Muscle layer of colon (tissue), 2 donors: Measurements from ENCODE around the gene MYOZ2.

ENCODE experiments used
- H3K27ac ChIP-seq: one replicate; pipeline ENCODE4 v1.7.0; 2013; ENCODE audit warnings: low read depth, mild to moderate bottlenecking, low read length, moderate library complexity
- H3K27me3 ChIP-seq, 2 donors: one replicate each; pipeline ENCODE4 v1.7.0; 2013; ENCODE audit warnings: low read length in 2 of 2, mild to moderate bottlenecking in 2 of 2; ENCODE audit not compliant: insufficient read depth in 2 of 2, control insufficient read depth in 1 of 2
- H3K36me3 ChIP-seq: one replicate; pipeline ENCODE4 v1.7.0; 2013; ENCODE audit warnings: mild to moderate bottlenecking, low read length; ENCODE audit not compliant: insufficient read depth
- H3K4me1 ChIP-seq: one replicate; pipeline ENCODE4 v1.7.0; 2013; ENCODE audit warnings: mild to moderate bottlenecking, low read length; ENCODE audit not compliant: insufficient read depth
- H3K4me3 ChIP-seq, 2 donors: one replicate each; pipeline ENCODE4 v1.7.0; 2013; ENCODE audit warnings: low read length in 2 of 2, low read depth in 1 of 2, mild to moderate bottlenecking in 1 of 2, moderate library complexity in 1 of 2
- H3K9ac ChIP-seq: one replicate; pipeline ENCODE4 v1.7.0; 2013; ENCODE audit warnings: low read length
- H3K9me3 ChIP-seq: one replicate; pipeline ENCODE4 v1.7.0; 2013; ENCODE audit warnings: mild to moderate bottlenecking, low read length
- donor health status: abdominal sarcoma.
- donor health status: Adenocarcinoma of cecum.

The MYOZ2 gene

DNA sequence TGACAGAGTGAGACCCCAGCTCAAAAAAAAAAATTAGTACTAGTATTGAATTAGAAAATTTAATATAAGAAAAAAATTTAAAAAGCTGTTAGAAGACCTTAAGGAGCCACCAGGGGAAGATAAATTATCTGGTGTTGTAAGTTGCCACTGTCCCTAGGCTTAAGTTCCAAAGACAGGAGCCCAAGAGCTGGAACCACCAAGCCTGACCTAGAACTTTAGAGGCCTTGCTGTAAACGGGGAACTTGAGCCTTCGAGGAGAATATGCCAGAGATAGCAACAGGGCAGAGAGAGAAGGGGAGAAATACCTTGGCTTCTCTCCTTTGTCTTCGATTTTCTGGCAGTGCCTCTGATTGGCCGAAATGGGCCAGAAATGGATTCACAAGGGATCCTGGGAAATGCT lies 85.8 kb downstream of the MYOZ2 start:
- Histone ChIP-seq H3K4me1 (no peaks in the 10 kb centered on the region), H3K4me3 (no peak overlapping the region), H3K27me3 (no peaks in the 10 kb centered on the region), H3K36me3 (no peaks in the 10 kb centered on the region), H3K9me3 (no peaks in the 10 kb centered on the region), H3K27ac (no peak overlapping the region), H3K9ac (no peak overlapping the region)

DNA sequence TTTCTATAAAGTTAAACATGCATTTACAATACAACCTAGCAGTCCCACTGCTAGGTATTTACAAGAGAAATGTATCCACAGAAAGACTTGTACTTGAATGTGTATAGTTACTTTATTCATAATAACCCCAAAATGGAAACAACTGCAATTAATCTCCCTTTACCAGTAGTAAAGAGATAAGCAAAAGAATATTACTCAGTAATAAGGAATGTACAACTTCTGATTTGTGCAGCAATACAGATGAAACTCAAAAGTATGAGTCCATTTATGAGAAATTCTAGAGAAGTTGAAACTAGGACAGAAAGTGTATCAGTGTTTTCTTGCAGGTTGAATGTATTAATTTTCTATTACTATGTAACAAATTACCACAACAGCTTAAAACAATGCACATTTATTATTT lies 92.1 kb downstream of the MYOZ2 start:
- H3K4me1 ChIP-seq, result no peaks in the 10 kb centered on the region
- no peak overlapping the region for H3K9ac ChIP-seq
- no peak overlapping the region for H3K4me3 ChIP-seq
- H3K36me3 ChIP-seq, result peaks cover 4% of the 10 kb centered on the region
- H3K27ac ChIP-seq, result no peak overlapping the region
- H3K27me3 ChIP-seq, result no peaks in the 10 kb centered on the region
- H3K9me3 ChIP-seq, result no peaks in the 10 kb centered on the region

DNA sequence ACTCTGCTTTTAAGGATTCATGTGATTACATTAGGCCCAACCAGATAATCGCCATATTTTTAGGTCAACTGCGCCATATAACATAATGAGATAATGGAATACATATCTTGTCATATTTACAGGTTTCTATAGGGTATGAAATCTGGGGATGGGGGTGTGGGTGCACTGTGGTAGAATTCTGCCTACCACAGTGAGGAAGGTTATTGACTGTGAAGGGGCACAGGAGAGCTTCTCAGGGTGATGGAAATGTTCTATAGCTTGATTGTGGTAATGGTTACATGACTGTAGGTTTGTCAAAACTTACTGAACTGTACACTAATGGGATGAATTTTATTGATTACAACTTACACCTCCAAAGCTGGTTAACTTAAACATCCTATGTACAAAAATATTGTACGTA lies 92.8 kb downstream of the MYOZ2 start:
- Histone ChIP-seq H3K9me3 (no peaks in the 10 kb centered on the region), H3K4me3 (no peak overlapping the region), H3K27me3 (no peaks in the 10 kb centered on the region), H3K27ac (no peak overlapping the region), H3K4me1 (no peaks in the 10 kb centered on the region), H3K9ac (no peak overlapping the region), H3K36me3 (peaks cover 4% of the 10 kb centered on the region)

DNA sequence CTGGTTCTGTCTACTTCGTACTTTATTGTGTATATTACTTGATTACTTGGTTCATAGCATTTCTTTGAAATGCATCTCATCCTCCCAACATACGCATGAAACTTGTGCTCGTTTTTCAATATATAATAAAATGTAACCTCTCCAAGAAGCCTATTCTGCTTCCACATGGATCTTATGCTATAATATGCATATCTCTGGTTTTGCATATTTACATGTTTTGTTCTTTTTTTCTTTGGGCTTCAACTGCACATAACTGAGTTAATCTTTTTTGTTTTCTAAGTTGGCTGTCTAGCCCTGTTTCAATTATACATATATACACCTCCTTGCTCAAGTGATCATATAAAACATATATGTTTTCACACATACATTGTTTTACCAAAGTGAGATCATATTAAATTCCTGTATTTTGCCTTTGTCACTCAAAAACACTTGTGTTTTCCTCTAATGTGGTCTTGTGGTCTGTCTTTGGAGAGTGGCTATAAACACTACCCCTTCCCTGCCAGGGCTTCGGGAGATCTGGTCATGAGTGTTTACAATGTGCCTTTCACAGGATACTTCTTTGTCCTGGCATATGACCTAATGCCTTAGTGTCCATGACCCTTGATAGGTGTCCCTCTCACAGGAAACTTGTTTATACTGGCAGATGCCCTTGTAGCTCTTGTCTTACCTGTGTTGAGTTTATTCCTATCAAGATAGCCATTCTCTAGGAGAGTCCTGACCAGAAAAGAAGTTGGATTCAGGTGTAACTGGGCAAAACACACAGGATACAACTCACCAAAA lies 94.5 kb downstream of the MYOZ2 start:
- H3K27ac ChIP-seq, result no peak overlapping the region
- H3K27me3 ChIP-seq, result no peaks in the 10 kb centered on the region
- peaks cover 6% of the 10 kb centered on the region for H3K4me1 ChIP-seq
- H3K36me3 ChIP-seq, result peaks cover 4% of the 10 kb centered on the region
- no peak overlapping the region for H3K4me3 ChIP-seq
- no peaks in the 10 kb centered on the region for H3K9me3 ChIP-seq
- no peak overlapping the region for H3K9ac ChIP-seq

DNA sequence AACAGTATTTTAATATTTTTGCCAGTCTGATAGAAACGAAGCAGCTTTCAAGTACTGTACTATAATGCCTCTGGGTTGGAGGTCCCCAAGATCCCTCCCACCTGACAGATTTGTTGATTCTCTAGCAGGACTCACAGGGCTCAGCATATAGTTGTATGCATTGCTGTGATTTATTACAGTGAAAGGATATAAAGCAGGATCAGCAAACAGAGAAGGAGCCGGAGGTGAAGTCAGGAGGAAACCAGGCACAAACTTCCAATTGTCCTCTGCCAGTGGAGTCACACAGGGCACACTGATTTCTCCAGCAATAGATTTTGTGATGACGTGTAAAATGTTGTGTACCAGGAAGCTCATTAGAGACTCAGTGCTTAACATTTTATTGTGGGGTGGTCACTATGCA lies 95.9 kb downstream of the MYOZ2 start:
- H3K27me3 ChIP-seq, result no peaks in the 10 kb centered on the region
- peaks cover 6% of the 10 kb centered on the region for H3K4me1 ChIP-seq
- H3K4me3 ChIP-seq, result no peak overlapping the region
- no peak overlapping the region for H3K9ac ChIP-seq
- H3K36me3 ChIP-seq, result peaks cover 4% of the 10 kb centered on the region
- H3K9me3 ChIP-seq, result no peaks in the 10 kb centered on the region
- no peak overlapping the region for H3K27ac ChIP-seq

DNA sequence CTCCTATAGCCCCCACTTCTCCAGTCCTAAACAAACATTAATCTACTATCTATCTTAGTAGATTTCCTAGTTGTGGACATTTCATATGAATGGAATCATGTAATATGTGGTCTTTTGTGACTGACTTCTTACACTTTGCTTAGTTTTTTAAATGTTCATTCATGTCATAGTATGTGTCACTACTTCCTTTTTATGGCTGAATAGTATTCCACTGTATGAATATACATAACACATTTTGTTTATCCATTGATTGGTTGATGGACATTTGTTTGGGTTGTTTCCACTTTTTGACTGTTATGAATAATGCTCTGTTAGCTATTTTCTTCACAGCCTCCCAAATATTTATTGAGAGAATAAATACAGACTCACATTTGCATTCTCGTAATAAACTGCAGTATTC lies 96.7 kb downstream of the MYOZ2 start:
- Histone ChIP-seq H3K27ac (no peak overlapping the region), H3K27me3 (no peaks in the 10 kb centered on the region), H3K36me3 (peaks cover 4% of the 10 kb centered on the region), H3K9me3 (no peaks in the 10 kb centered on the region), H3K9ac (no peak overlapping the region), H3K4me1 (peaks cover 6% of the 10 kb centered on the region), H3K4me3 (no peak overlapping the region)

DNA sequence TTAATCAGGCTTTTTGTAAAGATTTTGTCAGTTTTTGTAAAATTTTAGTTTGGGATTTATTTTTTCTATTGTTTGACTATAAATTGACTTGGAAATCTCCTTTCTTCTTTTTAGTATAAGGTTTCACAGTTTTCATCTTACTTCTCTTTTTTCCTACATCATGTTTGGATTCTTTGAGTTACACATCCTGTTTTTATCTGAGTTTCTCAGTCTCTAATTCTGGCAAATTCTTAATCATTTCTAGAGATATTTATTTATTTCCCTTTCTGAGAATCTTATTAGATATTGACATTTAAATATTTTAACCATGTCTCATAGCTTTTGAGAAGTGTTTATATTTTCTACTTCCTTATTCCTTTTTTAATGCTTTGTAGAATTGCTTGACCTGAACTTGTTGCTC lies 97.6 kb downstream of the MYOZ2 start:
- no peak overlapping the region for H3K4me3 ChIP-seq
- H3K27ac ChIP-seq, result no peak overlapping the region

DNA sequence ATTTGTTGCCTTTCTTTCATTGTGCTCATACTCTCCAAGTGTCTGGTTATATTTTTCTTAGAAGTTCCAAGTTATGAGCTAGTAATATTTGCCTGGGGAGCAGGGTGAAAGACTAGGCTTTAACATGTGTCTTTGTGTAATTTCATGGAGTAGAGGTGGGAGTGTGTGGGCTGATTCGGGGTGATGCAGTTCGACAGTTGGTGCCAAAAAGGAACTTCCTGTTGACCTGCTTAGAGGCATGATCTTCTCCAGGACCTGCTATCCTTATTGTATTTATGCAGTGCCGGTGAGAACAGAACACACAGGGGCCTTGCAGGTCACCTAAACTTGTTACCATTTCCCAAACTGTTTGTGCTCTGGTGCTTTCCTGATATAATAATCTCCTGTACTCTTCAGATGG lies 98.1 kb downstream of the MYOZ2 start:
- no peaks in the 10 kb centered on the region for H3K9me3 ChIP-seq
- peaks cover 4% of the 10 kb centered on the region for H3K36me3 ChIP-seq
- no peaks in the 10 kb centered on the region for H3K27me3 ChIP-seq
- H3K27ac ChIP-seq, result no peak overlapping the region
- H3K4me1 ChIP-seq, result peaks cover 6% of the 10 kb centered on the region
- H3K9ac ChIP-seq, result no peak overlapping the region
- no peak overlapping the region for H3K4me3 ChIP-seq

More for the DNA sequence above, 97.6 kb downstream of the MYOZ2 start:
- H3K4me1 ChIP-seq, result peaks cover 6% of the 10 kb centered on the region
- H3K9ac ChIP-seq, result no peak overlapping the region
- no peaks in the 10 kb centered on the region for H3K9me3 ChIP-seq
- peaks cover 4% of the 10 kb centered on the region for H3K36me3 ChIP-seq
- H3K27me3 ChIP-seq, result no peaks in the 10 kb centered on the region

DNA sequence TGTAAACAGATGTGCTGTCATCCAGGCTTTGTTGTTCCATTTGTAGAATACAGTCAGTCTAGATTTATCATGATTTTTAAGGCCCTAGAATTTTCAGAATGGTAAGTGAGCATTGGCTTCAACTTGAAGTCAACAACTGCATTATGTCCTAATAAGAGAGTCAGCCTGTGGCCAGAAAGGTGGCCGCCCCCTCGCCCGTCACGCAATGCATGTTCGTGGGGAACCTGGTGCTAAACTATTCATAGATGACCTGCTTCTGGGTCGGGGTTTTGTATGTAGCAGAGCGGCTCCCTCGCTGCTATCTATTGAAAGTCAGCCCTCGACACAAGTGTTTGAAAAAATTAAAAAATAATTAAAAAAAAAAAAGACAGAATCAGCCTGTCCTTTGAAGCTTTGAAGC lies 101.6 kb downstream of the MYOZ2 start:
- H3K9me3 ChIP-seq, result no peaks in the 10 kb centered on the region
- H3K9ac ChIP-seq, result no peak overlapping the region
- H3K27me3 ChIP-seq, result no peaks in the 10 kb centered on the region
- peaks cover 6% of the 10 kb centered on the region for H3K4me1 ChIP-seq
- peaks cover 3% of the 10 kb centered on the region for H3K36me3 ChIP-seq
- no peak overlapping the region for H3K4me3 ChIP-seq
- H3K27ac ChIP-seq, result no peak overlapping the region
